ENCODE results near the gene OR10A3.

OR10A3 gene

GRCh38 chr11:7936615-7937014 lies 4.9 kb downstream of the OR10A3 start:
- no peak for DNase-seq (ENCODE audit: low read depth)

- no peak for DNase-seq (ENCODE audit: low read depth)
Observed at GRCh38 chr11:7931168-7931567, 10.3 kb downstream of the OR10A3 start, which contains the start of gene OR10A6. TSS of gene OR10A6 (minus strand) at chr11:7931268. CDS start at chr11:7928662, 2,606 bp downstream.

GRCh38 chr11:7927635-7928034 lies 13.9 kb downstream of the OR10A3 start:
- DNase-seq (ENCODE audit: low read depth) = no peak

GRCh38 chr11:7924536-7924935 lies 17.0 kb downstream of the OR10A3 start:
- no peak for DNase-seq (ENCODE audit: low read depth)

- DNase-seq (ENCODE audit: low read depth) = no peak
Observed at GRCh38 chr11:7918141-7918540, 23.4 kb downstream of the OR10A3 start.

DNA sequence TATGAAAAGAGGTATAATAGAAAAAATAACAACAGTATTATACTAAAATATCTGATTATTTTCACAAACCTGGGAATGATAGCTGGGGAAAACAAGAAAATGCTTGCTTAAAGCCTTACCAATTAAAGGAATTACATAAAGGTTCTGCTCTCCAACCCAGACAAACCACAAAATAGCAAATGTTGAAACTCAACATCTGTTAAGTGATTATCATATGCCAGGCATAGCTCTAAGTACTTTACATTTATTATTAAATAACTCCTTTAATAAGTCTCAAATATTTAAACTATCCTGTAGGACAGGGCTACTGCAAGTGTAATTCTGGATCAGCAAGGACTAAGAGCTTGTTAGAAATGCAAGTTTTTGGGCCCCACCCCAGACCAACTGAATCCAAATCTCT lies 30.5 kb downstream of the OR10A3 start:
- no peak for DNase-seq (ENCODE audit: low read depth)

DNA sequence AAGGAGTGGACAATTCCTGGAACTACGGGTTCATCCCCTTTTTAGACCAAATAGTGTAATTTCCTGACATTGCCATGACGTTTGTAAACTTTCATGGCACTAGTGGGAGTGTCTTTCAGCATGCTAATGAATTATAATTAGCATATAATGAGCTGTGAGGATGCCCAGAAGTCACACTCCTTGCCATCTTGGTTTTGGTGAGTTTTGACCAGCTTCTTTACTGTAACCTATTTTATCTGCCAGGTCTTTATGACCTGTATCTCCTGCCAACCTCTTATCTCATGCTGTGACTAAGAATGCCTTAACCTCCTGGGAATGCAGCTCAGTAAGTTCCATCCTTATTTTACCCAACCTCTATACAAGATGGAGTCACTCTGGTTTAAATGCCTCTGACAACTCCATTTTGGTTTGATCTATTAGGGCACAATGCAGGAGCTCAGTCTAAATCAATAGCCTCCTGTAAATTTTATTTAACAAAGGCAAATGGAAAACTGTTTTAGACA lies 31.2 kb downstream of the OR10A3 start:
- DNase-seq (ENCODE audit: low read depth) = no peak

- DNase-seq (ENCODE audit: low read depth) = no peak
Observed at GRCh38 chr11:7909585-7910285, 31.8 kb downstream of the OR10A3 start.

- no peak for DNase-seq (ENCODE audit: low read depth)
Observed at GRCh38 chr11:7907121-7907520, 34.4 kb downstream of the OR10A3 start.

DNA sequence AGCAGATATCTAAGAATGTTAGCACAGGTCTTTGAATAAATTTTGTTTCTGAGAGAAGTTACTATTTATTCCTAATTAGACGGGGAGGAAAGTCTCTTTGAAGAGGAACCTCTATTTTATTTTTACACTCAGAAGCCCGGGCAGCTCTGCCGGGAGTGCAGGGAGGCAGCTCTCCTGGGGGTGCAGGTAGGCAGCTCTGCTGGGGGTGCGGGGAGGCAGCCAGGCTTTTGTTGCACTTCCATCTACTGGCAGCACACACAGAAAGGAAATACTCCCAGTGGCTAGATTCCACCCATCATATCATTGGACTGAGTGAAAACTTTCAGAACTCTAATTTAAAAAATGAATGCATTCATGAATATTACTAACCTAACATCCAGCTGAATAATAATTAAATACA lies 35.0 kb downstream of the OR10A3 start:
- DNase-seq (ENCODE audit: low read depth) = no peak

- no peak for DNase-seq (ENCODE audit: low read depth)
Observed at GRCh38 chr11:7905961-7906429, 35.5 kb downstream of the OR10A3 start.

- DNase-seq (ENCODE audit: low read depth) = no peak
Observed at GRCh38 chr11:7905549-7905948, 36.0 kb downstream of the OR10A3 start.

- DNase-seq (ENCODE audit: low read depth) = no peak
Observed at GRCh38 chr11:7904917-7905316, 36.6 kb downstream of the OR10A3 start.

- DNase-seq (ENCODE audit: low read depth) = no peak
Observed at GRCh38 chr11:7903940-7904339, 37.6 kb downstream of the OR10A3 start.

GRCh38 chr11:7901319-7901854 lies 40.1 kb downstream of the OR10A3 start:
- no peak for DNase-seq (ENCODE audit: low read depth)

DNA sequence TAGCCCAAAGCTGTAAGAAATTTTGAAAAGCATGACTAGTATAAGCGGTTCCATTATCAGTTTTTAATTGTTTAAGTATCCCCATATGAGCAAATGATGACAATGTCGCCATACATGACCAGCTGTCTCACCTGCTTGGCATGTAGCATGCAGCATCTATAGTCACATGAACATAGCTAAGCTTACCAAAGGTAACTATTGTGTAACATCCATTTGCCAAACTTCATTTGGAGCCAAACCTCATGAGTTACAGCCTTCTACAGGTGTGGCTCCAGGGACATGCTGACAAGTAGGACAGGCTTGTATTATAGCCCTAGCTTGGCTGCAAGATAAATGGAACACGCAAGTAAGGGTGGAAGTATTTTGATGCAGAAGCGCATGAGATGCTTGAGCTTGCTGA lies 40.8 kb downstream of the OR10A3 start:
- no peak for DNase-seq (ENCODE audit: low read depth)

DNA sequence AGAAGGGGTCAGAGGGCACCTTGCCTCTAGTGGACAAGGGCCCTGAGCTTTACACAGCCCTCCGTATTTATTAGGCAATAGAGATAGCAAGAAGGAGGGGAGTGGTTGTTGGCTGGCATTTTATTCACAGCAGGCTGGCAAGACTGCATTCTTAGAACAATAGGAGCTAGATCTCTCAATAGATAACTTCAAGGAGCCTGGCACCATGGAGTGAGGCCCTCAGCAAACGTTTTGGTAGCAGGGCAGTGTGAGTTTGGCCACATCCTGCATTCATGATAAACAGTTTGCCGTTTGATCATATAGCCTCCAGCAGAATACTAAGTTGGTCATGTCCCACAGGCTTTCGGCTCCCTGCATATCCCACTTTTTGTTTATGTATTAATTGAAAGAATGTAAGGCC lies 42.1 kb downstream of the OR10A3 start:
- DNase-seq (ENCODE audit: low read depth) = no peak

DNA sequence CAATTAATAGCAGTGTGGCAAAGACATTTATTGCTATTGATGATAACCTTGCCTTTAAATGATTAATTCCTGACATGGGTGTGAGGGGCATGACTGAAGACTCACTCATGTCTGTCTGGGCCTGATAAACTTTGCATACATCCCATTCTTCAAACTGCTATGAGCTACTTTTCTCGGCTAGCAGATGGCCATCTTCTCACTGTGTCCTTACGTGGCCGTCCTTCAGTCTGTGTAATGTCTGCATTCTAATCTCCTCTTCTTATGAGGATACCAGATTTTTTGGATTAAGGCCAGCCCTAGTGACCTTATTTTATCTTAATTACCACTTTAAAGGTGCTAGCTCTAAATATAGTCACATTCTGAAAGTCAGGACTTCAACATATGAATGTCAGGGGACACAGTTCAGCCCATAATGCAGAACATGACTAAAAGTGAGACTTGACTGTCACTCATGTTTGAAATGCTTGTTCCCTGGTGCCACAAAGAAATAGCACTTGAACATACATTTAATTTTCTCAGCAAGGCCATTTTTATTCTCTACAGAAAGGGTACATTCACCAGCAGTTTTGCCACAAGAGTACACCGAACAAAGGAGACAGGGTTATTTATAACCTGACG lies 42.7 kb downstream of the OR10A3 start:
- DNase-seq (ENCODE audit: low read depth) = no peak

- DNase-seq (ENCODE audit: low read depth) = no peak
Observed at GRCh38 chr11:7896009-7896785, 45.3 kb downstream of the OR10A3 start.

DNA sequence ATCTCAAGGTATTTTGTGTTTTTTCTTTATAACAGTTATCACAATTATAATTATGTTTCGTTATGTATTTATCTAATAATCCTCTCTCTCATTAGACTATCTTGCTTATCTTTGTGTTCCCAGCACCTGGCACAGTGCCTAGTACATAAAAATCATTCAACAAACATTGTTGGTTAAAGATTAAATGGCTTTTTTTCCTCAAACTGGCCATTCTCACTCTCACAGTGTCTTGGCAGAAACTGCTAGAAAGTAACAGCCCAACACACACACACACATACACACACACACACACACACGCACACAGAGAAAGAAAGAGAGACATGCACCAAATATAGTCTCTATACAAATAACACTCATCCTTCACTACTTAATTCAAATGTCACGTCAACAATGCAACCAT lies 47.3 kb downstream of the OR10A3 start:
- DNase-seq (ENCODE audit: low read depth) = no peak

- DNase-seq (ENCODE audit: low read depth) = no peak
Observed at GRCh38 chr11:7893796-7894195, 47.7 kb downstream of the OR10A3 start.

DNA sequence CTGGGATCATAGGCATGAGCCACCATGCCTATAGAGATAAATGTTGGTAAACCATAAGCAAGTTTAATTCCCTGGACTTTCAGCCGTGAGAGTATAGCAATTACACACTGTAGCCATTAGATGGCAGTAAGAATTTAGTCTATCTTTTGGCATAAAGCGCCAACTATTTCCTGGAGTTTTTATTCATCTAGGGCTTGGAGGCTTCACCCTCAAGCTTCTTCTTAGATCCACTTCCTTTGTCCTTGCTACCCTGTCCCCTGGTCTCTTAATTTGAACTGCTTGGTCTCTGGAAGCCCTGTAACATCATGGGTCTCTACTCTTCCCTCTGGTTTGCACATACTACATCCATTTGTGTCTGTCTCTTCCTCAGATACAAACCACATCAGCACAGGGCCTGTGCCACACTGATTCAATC lies 48.7 kb downstream of the OR10A3 start:
- DNase-seq (ENCODE audit: low read depth) = no peak

Measured in stimulated activated CD8-positive, alpha-beta memory T cell treated with anti-CD3 and anti-CD28 coated beads, Interleukin-12 subunit alpha, Interleukin-12 subunit beta, amount 100 ng/mL, for 1 hour (primary cell).